Measurements from ENCODE around the gene VILL.

DNA sequence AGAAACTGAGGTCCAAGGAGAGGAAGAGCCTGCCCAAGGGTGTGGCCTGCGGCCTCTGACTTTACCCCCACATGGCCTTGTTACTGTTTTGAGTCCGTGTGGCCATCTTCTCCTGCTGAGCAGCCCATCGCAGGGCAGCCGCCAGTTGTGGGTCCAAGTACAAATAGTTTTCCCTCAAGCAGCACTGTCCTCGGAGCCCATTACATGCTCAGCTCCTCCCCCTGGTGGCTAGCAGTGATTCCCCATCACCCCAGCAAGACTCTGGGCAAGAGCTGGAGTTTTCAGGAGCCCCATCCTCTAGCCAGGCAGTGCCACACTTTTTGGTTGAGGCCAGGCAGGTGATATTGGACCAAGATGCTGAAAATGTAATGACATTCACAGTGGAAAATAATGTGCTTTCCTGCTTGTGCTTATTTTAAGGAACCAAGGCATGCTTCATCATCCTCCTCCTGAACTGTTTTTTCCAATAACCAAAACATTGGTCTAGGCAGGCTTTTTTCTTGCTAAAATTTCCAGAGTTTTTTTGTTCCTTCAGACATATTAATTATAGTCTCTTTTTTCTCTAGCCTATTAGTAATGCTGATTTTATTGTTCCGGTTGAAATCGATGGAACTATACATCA lies 23.2 kb upstream of the VILL start:
- TF ChIP-seq, protein P1, sequence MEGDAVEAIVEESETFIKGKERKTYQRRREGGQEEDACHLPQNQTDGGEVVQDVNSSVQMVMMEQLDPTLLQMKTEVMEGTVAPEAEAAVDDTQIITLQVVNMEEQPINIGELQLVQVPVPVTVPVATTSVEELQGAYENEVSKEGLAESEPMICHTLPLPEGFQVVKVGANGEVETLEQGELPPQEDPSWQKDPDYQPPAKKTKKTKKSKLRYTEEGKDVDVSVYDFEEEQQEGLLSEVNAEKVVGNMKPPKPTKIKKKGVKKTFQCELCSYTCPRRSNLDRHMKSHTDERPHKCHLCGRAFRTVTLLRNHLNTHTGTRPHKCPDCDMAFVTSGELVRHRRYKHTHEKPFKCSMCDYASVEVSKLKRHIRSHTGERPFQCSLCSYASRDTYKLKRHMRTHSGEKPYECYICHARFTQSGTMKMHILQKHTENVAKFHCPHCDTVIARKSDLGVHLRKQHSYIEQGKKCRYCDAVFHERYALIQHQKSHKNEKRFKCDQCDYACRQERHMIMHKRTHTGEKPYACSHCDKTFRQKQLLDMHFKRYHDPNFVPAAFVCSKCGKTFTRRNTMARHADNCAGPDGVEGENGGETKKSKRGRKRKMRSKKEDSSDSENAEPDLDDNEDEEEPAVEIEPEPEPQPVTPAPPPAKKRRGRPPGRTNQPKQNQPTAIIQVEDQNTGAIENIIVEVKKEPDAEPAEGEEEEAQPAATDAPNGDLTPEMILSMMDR (IDR thresholded peaks at IDR 0.05; ENCODE audit: low read length), result peak; percentile 94
- TF ChIP-seq EZH2 (IDR thresholded peaks at IDR 0.05; ENCODE audit: borderline replicate concordance, low read length), result no peak

All from OCI-LY1 (cell line).